ENCODE measurements around the gene MIPOL1.

DNA sequence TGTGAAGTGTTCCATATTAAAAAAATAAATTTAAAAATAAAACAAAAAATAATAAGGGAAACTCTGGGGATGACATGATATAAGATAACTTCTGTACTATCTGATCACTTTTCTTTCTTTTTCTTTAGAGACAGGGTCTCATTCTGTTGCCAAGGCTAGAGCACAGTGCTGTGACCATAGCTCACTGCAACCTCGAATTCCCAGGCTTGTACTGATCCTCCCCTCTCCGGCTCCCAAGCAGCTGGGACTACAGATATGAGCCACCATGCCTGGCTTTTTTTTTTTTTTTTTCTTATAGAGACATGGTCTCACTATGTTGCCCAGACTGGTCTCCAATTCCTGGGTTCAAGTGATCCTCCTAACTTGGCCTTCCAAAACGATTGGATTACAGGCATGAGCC lies 10.4 kb upstream of the MIPOL1 start:
- no peak for TF ChIP-seq EZH2 (IDR thresholded peaks at IDR 0.05)
- TF ChIP-seq, protein P1, sequence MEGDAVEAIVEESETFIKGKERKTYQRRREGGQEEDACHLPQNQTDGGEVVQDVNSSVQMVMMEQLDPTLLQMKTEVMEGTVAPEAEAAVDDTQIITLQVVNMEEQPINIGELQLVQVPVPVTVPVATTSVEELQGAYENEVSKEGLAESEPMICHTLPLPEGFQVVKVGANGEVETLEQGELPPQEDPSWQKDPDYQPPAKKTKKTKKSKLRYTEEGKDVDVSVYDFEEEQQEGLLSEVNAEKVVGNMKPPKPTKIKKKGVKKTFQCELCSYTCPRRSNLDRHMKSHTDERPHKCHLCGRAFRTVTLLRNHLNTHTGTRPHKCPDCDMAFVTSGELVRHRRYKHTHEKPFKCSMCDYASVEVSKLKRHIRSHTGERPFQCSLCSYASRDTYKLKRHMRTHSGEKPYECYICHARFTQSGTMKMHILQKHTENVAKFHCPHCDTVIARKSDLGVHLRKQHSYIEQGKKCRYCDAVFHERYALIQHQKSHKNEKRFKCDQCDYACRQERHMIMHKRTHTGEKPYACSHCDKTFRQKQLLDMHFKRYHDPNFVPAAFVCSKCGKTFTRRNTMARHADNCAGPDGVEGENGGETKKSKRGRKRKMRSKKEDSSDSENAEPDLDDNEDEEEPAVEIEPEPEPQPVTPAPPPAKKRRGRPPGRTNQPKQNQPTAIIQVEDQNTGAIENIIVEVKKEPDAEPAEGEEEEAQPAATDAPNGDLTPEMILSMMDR (IDR thresholded peaks at IDR 0.05) = no peak
- TF ChIP-seq EZH2phosphoT487 (IDR thresholded peaks at IDR 0.05) = no peak
